ENCODE measurements around the gene MAP1LC3C.

DNA sequence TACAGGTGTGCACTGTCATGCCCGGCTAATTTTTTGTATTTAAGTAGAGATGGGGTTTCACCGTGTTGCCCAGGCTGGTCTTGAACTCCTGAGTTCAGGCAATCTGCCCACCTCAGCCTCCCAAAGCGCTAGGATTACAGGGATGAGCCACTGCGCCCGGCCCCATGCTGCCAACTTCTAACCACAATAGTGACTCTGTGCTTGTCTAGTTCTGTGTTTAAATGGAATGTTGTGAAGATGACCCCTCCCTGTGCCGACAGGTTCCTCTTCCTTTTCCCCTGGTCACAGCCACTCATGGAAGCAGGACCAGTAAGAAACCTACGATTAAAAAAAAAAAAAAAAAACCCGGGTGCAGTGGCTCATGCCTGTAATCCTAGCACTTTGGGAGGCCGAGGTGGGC is 4.7 kb downstream of the MAP1LC3C start:
- TF ChIP-seq CTCF (IDR thresholded peaks at IDR 0.05) (no peak), POLR2A (IDR thresholded peaks at IDR 0.05) (no peak)

Measured in esophagus squamous epithelium (tissue), 4 donors.